Ovary (tissue), 9 donors: ENCODE results near the gene PPM1B. TPM values are rescaled to one million over a fixed set of nuclear protein-coding genes. Genes with fewer than 3 reads are reported as not detected.

Source experiments
- DNase-seq, 5 donors: peaks; one replicate each; pipeline ENCODE4 v3.0.0-alpha.2; 2019 to 2020
- H3K27ac ChIP-seq, 2 donors: fragments of 200-600 bp; one replicate each; pipeline versions ENCODE4 v1.5.1 to v1.8.0; 2019 to 2022
- H3K27me3 ChIP-seq: fragments of 200-600 bp; one replicate; pipeline ENCODE4 v1.8.0; 2022
- H3K36me3 ChIP-seq: fragments of 200-600 bp; sonication (generic); one replicate; pipeline ENCODE4 v1.5.1; 2019
- H3K4me1 ChIP-seq: one replicate; pipeline ENCODE4 v1.8.1; 2013; ENCODE audit warnings: mild to moderate bottlenecking, moderate library complexity; ENCODE audit not compliant: insufficient read depth
- H3K4me3 ChIP-seq: fragments of 200-600 bp; sonication (generic); one replicate; pipeline ENCODE4 v1.5.1; 2017
- H3K9me3 ChIP-seq, 2 donors: fragments of 200-600 bp in 1 of 2; sonication (generic) in 1 of 2; one replicate each; pipeline versions ENCODE4 v1.5.1 to v1.8.1; 2013 to 2019; ENCODE audit warnings: mild to moderate bottlenecking in 1 of 2, moderate library complexity in 1 of 2
- EP300 ChIP-seq: sonication (generic); formaldehyde crosslinking; IDR thresholded peaks from one replicate; pipeline ENCODE4 v1.6.1; 2017; ENCODE audit warnings: antibody characterized with exemption
- POLR2A ChIP-seq: fragments of 450-650 bp; IDR thresholded peaks from one replicate; pipeline ENCODE4 v1.6.1; 2017; ENCODE audit warnings: antibody characterized with exemption, mild to moderate bottlenecking, moderate library complexity
- WGBS, 3 donors: extraction: QIAGEN DNeasy Blood & Tissue Kit in 1 of 3; methylation state at CpG; one replicate each; pipeline versions ENCODE4 v1.1.5 to v1.1.7; 2013 to 2017; 5-methylcytosine and 5-hydroxymethylcytosine counted together
- intact Hi-C, 4 donors: fragments of 100-400 bp; cut with DNase I; formaldehyde crosslinking; loops; one replicate each; pipeline versions ENCODE4 v1.11.0 to v1.15.1; 2022 to 2023
- polyA plus RNA-seq, 2 donors: library from polyadenylated mRNA; stranded (reverse); fragments of 200-250 nt in 1 of 2; fragments of 350-450 nt in 1 of 2; fragmentation: Illumina TruSeq in 1 of 2; extraction: RNeasy Lipid Tissue Mini Kit (QIAGEN cat#74804) in 1 of 2; gene quantifications; one replicate each; pipeline ENCODE4 v1.2.3, GENCODE V29; 2013 to 2014
- small RNA-seq: library from RNA; depleted of rRNA; stranded (forward); fragments of <200 nt; gene quantifications from one replicate; pipeline ENCODE3, GENCODE V24; 2016
- total RNA-seq, 7 donors: library from RNA; depleted of rRNA in 2 of 7; stranded (reverse); fragments of >200 nt in 2 of 7; fragmentation: NEBNext Ultra II Directional in 3 of 7; extraction: Animal tissue kit (Norgen Biotek cat#: 25700) in 3 of 7; gene quantifications; one replicate each; pipeline versions ENCODE4 v1.1.0 to v1.2.4, GENCODE V29; 2016 to 2023
- TF ChIP-seq, protein P1 (sequence below), 3 donors: fragments of 450-650 bp in 2 of 3; fragments of 200-600 bp in 1 of 3; IDR thresholded peaks; one replicate each; pipeline versions ENCODE4 v1.5.1 to v1.8.0; 2016 to 2022; ENCODE audit warnings: antibody characterized with exemption in 3 of 3, mild to moderate bottlenecking in 1 of 3
- donor health status: DM: no; HTN: no; CAD: no; lungs with moderate emphysema.
- donor health status: DM: no; HTN: no; CAD: no.
- donor health status: Bipolar disorder and iron deficiency.
- donor health status: DM: yes; HTN: yes; CAD: no.
- donor health status: DM: no; HTN: no; CAD: no.
- donor health status: DM: yes; HTN: yes; CAD: no.

Gene PPM1B
- total and polyA plus RNA-seq, 9 donors: 27.6 to 43.4 (median 35.7) TPM

DNA sequence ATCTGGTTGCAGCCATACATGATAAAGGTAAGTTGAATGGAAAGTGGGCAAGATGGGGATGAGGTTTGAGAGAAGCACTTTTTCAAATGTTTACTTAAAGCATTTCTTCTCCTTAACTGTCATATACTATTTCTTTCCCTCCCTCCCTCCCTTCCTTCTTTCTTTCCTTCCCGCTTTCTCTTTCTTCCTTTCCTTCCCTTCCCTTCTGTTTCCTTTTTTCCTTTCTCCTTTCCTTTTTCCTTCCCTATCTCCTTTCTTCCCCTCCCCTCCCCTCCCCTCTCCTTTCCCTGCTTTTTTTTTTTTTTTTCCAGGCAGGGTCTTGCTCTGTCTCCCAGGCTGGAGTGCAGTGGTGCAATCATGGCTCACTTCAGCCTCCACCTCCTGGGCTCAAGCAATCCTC is 112.2 kb downstream of the PPM1B start:
- WGBS, 3 donors: 91 to 100% (median 91%) methylated on average over 1 of the region's 1 CpG
- Histone ChIP-seq H3K27ac (no peak overlapping the region), H3K4me3 (no peak overlapping the region), H3K9me3 (no peaks in the 10 kb centered on the region), H3K36me3 (no peaks in the 10 kb centered on the region), H3K4me1 (no peaks in the 10 kb centered on the region), H3K27me3 (no peaks in the 10 kb centered on the region)
- intact Hi-C loops: no loop called here
- TF ChIP-seq, protein P1, sequence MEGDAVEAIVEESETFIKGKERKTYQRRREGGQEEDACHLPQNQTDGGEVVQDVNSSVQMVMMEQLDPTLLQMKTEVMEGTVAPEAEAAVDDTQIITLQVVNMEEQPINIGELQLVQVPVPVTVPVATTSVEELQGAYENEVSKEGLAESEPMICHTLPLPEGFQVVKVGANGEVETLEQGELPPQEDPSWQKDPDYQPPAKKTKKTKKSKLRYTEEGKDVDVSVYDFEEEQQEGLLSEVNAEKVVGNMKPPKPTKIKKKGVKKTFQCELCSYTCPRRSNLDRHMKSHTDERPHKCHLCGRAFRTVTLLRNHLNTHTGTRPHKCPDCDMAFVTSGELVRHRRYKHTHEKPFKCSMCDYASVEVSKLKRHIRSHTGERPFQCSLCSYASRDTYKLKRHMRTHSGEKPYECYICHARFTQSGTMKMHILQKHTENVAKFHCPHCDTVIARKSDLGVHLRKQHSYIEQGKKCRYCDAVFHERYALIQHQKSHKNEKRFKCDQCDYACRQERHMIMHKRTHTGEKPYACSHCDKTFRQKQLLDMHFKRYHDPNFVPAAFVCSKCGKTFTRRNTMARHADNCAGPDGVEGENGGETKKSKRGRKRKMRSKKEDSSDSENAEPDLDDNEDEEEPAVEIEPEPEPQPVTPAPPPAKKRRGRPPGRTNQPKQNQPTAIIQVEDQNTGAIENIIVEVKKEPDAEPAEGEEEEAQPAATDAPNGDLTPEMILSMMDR (IDR thresholded peaks at IDR 0.05): no peak
- TF ChIP-seq EP300: no peak
- no peak for TF ChIP-seq POLR2A
- no peak for DNase-seq

Small RNA genes within 50 kb of the gene (small RNA-seq; reads per million reads assigned to genes)
- not detected for gene RNU6-566P

Other genes starting within 250 kb of the PPM1B start
- gene LRPPRC, start 172.9 kb upstream of the PPM1B start, total RNA-seq: 10 to 100 TPM; 45.4 to 74.9 (median 67.6) TPM
- 10 to 100 TPM; 27.6 to 41.0 TPM for gene LRPPRC, start 172.9 kb upstream of the PPM1B start, polyA plus RNA-seq
- 1 to 10 TPM in 1 of 7 donors, under 1 TPM in 5, not detected in 1; 0.17 to 1.2 (median 0.34) TPM for gene SLC3A1, start 106.6 kb downstream of the PPM1B start, total RNA-seq
- gene SLC3A1, start 106.6 kb downstream of the PPM1B start, polyA plus RNA-seq: under 1 TPM in 1 of 2 donors, not detected in 1; 0.41 TPM
- gene PREPL, start 192.6 kb downstream of the PPM1B start, total RNA-seq: 10 to 100 TPM; 43.2 to 85.5 (median 58.6) TPM
- 10 to 100 TPM; 19.5 to 64.1 TPM for gene PREPL, start 192.6 kb downstream of the PPM1B start, polyA plus RNA-seq
- 10 to 100 TPM in 2 of 7 donors, 1 to 10 TPM in 5; 6.5 to 10.7 (median 9.3) TPM for gene CAMKMT, start 193.1 kb downstream of the PPM1B start, total RNA-seq
- gene CAMKMT, start 193.1 kb downstream of the PPM1B start, polyA plus RNA-seq: 1 to 10 TPM; 3.5 to 8.4 TPM